COLO829 (cell line): Measurements from ENCODE around the gene FUT6.
A peak's percentile ranks its signal among the peaks of the same experiment; 100 is the strongest.

ENCODE experiments used
- DNase-seq: peaks from one replicate; pipeline ENCODE4 v3.0.0; 2012; ENCODE audit warnings: low spot score

FUT6 gene

DNA sequence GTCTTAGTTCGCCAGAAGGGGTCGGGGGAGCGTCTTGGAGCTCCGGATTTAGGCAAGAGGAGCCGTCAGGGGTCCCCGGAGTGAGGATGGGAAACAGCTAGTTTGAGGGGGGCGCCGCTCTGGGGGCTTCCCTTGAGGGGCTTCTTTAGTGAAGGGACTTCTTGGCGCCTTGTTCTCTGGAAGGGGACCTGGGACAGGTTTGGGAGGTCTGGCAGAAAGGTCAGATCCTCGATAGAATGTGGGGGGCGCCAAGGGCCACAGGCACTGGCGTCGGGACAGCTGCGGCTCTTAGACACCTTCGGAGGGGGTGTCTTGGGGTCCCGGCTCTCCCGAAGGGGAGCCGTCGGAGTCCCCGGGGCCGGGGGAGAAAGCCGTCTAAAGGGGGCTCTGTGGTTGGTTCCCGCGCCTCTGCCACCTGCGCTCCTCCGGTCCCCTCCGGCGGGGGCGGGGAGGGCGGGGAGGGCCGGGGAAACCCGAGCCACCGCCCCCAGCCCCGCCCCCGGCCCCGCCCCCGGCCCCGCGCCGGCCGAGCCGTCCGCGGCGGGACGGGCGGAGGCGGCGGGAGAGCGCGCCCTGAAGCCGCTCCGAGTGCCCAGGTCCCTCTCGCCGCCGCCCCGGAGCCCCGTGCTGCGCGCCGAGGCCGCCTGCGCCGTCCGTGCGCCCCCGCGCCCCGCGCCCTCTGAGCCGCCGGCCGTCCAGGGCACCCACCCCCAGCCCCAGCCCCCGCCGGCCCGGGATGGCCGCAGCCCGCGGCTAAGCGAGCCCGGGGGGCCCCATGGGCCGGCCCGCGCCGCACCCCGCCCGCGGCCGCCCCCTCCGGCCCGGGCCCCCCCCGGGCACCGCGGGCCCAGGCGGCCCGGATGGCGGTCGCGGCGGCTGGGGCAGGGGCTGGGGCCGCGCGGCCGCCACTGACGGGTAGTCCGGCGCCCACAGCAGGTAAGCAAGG lies 34.7 kb downstream of the FUT6 start, which contains the start of gene NRTN:
Gene NRTN (plus strand): TSS at position 552 of the 946 bp plus-strand sequence. CDS start 19,099 bp downstream, outside the sequence.
- DNase-seq: no peak

DNA sequence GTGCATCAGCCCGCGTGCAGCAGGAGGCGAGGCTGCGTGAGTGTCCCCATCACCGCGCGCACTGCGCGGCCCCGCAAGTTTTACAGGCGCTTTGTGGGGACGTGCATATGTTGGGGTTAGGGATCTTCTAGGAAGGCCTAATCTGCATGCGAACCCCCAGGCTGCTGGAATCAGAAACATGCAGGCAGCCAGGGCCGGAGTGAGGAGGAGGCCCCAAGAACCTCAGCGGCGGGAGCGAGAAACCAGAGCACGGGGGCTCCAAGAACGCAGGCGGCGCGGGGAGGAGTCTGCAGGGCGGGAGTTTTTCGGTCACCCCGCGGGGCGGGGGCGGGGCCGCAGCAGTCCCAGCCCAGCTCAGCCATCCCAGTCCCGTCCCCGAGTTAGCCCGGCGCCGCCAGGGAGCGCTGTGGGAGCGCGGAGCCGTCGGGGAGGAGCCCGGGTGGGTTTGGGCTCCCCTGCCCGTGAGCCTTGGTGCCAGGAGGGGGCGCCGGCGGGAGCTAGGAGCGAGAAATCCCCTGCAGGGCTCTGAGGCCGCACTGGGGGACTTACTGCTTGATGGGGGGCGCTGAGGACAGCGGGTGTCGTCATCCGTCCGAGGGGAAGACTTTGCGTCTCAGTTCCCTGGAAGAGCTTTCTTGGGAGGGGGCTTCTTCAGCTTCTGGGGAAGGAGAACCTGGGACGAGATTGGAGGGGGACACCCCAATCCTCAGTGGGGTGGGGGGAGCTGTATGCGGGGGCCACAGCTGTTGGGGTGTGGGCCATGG lies 35.6 kb downstream of the FUT6 start:
- peak; percentile 93 for DNase-seq

DNA sequence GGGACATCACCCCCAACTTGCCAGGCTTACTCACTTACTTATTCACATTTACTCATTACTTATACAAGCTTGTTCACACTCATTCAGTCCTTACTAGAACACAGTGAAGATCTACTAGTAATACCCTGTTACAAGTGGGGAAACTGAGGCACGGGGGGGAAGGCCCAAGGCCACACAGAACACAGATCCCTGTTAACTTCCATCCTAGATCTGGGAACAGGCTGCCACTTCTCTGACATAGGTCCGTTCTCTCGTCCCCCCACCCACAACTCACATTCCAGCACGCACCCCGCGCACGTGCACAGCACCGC lies 36.1 kb downstream of the FUT6 start:
- no peak for DNase-seq

DNA sequence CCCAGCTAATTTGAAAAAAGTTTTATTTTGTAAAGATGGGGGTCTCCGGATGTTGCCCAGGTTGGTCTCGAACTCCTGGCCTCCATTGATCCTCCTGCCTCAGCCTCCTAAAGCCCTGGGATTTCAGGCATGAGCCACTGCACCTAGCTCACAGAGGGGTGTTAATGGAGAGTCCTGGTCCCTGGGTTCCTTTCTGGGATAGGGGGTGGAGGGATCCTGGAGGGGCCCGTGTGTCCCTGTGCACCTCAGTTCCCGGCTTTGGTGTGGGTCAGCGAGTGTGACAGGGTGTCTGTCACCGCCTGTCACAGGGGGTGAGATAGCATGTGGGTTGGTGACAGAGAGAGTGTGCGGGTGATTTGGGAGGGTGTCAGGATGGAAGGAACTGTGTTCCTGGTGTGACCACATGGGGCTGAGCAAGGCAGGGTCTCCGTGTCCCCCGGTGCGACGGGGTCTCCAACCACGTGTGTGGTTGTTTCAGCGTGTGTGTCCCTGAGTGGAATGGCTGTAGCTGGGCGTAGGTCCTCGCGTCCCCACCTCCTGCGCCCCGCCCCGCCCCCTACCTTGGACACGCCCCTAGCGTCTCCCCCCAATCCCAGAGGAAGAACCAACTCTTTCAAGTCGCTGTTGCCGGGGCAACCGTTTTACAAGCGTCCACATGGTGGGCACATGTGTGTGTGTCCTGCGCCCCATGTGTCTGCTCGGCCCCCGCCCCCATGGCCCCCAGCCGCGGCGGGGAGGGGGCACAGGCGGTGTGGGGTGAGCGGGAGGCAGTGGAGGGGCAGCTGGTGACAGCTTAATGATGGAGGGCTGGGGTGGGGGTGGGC lies 37.5 kb downstream of the FUT6 start:
- DNase-seq: peak; percentile 53

DNA sequence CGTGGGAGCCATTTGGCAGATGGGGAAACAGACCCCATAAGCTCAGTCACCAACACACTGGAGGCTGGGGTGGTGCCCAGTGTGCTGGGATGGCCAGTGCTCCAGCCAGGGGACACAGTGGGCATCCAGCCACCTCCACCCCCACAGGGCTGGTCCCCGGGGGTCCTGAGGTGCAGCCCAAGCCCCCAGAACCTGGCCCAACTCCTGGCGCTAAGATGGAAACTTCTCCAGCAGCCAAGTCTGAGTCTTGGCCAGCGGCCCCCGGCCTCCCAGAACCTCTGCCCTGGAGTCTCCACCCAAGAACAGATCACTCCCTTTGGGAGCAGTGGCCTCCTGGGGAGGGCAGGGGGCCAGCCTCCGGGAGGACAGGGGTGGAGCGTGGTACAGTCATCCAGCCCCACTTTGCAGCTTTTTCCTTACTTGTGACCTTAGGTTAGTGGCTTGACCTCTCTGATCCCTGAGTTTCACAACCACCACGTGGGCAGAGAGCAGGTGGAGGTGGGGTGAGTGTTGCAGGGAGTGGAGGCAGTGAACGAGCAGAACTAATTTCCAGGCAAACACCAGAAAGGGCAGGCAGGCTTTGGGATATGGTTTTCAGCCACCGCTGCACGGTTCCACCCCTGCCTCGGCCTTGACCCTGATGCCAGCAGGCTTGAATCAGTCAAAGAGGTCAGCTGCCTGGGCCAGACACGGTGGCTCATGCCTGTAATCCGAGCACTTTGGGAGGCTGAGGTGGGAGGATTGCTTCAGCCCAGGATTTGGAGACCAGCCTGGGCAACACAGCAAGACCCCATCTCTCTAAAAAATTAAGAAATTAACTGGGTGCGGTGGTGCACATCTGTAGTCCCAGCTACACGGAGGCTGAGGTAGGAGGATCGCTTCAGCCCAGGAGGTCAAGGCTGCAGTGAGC lies 38.9 kb downstream of the FUT6 start:
- DNase-seq: no peak

DNA sequence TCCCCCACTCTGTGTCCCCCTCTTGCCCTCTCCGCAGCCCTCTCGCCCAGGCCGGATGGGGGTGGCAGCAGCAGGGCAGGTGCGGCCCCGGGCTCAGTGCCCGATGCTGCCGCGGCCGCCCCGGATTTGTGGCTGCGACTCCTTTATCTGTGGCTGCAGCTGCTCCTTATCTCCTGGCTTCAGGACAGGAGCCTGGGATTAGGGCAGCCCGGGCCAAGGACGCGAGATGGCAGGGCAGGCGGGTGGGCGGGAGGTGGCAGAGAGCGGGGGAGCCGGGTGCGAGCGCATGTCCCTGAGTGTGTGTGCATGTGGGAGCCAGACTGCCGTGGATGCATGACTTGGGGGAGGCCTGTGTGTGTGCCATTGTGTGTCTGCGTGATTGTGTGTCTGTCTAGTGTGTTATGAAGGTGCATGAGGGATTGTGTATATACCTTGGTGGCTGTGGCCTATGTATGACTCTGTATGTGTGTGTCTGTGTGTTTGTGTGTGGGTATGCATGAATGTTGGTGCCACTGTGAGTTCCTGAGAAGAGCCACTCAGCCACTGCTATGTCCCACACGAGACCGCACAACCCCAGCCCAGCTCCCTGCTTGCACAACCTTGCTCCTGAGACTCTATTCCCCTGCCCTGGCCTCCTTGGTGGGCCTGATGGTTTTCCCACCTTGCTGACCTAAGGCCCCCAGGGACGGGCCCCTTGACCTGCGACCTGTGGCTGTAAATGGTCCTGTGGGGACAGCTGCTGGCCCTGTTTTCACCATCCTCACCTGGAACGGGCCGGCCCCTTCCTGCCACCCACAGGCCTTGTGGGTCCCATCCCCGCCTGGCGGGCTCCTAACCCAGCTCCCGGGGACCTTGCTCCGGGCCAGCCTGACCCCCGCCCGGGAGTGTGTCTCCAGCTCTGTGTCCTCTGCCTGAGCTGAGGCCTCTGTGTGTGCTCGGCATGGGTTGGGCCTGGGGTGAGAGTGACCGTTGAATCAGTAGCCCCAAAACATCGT lies 40.0 kb downstream of the FUT6 start:
- DNase-seq: no peak

DNA sequence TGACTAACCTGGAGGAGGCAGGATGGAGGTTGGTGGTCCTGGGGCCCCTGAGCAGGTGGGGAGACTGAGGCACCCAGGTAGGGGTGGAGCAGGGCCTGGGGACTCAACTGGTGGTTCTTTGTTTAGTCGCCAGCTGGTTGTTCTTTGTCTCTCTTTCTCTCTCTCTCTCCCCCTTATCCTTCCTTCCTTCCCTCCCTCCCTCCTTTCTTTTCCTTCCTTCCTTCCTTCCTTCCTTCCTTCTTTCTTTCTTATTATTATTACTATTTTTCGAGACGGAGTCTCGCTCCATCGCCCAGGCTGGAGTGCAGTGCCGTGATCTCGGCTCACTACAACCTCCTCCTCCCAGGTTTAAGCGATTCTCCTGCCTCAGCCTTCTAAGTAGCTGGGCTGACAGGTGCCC lies 41.3 kb downstream of the FUT6 start:
- no peak for DNase-seq

DNA sequence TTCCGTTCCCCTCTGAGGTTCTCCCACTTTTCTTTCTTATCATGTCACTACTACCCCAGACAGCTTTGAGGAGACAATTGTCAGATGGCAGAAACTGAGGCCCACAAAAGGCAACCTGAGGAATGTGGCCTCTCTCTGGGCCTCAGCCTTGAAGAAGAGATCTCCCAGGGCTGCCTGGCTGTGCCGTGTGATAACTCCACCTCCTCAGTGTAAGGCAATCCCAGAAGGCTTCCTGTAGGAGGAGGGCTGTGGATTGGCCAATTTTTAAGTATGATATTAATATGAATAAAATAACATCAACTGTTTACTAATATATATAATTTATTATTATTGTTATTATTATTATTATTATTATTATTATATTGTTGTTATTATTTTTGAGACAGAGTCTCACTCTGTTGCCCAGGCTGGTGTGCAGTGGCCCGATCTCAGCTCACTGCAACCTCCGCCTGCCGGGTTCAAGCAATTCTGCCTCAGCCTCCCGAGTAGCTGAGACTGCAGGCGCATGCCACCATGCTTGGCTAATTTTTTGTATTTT lies 44.1 kb downstream of the FUT6 start:
- no peak for DNase-seq

DNA sequence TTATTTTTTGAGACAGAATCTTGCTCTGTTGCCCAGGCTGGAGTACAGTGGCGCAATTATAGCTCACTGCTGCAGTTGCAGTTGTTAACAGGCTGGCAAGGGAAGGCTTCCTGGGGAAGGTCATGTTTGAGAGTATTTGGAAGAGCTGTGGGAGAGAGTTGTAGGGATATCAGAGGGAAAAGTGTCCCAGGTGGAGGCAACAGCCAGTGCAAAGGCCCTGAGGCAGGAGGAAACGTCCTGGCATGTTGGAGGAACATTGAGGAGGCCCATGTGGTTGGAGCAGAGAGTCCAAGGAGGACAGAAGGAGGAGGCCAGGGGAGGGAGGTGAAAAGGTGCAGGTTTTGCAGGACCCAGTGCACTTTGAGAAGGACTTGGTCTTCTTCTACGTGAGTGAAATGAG lies 46.3 kb downstream of the FUT6 start:
- DNase-seq: no peak

DNA sequence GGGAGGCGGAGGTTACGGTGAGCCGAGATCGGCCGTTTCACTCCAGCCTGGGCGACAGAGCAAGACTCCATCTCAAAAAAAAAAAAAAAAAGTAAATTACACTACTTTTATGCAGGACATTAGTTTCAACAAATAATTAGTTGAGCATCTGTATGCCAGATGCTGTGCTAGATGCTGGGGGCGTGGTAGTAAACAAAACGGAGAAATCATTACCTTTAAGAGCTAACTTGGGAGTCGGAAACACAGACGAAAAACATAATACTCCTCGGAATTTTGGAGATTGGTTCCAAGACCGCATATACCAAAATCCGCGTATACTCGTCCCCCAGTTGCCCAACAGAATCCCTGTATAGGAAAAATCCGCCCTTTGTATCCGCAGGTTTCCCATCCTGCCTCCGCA lies 47.3 kb downstream of the FUT6 start:
- no peak for DNase-seq

DNA sequence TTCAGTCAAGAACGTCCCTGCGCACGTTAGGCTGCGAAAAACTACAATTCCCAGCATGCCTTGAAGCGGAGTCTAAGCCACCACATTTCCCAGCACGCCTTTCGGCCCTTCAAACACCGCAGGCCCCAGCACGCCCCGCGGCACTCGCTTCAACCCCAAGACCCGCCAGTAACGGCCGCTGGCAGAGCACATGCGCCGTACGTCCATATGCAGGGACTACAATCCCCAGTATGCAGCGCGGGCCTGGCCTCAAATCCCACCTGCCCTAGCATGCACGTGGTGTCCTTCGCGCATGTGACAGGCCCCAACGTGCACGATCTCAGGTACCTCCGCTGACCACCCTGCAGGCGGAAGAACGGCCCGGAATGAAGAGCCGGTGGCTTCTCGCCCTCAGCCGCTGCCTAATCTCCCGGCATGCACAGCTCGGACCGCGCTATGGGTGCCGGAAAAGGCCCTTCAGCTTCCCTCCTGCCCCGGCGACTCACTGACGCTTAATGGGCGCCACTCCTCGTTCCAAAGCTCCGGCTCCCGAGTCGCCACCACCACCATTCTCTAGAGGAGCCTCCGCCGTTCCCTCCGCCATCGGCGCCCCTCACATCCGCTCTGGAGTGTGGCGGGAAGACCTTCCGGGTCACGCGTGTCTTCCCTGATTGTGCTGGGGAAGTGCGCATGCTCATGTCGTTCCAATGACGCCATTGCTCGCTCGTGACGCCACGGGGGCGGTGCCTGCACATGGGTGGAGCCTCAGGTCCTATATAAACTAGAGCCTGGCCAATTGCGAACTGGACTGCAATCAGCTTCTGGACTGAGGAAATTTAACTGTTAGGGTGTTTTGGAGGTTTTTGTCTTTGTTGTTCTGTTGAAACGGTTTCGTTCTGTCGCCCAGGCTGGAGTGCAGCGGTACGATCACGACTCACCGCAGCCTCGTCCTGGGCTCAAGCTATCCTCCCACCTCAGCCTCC lies 48.7 kb downstream of the FUT6 start, which contains the start of gene DUS3L:
Gene DUS3L (minus strand): TSS at position 605 of the 962 bp plus-strand sequence. CDS start 22 bp downstream, at position 583.
- DNase-seq: peak; percentile 98

DNA sequence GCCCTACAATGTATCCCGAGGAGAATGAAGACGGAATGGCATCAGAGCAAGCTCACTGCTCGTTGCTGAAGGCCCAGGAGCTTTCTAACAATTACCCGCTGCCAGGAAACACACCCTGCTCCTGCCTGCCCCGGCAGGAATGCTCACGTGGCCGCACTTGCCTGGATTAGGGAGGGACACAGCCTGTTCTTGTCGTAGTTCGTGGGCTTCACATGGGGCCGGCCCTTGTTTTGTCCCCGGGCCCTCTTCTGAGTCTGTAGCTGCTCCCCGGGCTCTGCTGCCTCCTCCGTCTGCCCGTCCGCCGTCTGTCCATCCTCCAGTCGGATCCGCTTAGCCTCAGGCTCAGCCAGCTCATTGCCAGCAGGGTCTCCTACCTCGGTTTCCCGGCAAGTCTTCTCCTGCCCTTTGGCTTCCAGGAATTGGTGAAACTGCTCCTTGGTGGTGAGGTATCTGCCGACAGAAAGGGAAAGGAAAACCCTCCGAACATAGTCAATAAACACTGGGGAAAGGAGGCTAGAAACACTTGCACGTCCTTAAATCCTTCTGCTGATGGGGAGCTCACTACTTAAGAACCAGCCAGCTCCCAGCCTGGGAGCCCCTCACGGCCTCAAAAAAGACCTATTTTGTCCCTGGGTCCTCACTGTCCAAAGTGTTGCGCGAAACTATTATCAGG lies 49.5 kb downstream of the FUT6 start:
- no peak for DNase-seq

DNA sequence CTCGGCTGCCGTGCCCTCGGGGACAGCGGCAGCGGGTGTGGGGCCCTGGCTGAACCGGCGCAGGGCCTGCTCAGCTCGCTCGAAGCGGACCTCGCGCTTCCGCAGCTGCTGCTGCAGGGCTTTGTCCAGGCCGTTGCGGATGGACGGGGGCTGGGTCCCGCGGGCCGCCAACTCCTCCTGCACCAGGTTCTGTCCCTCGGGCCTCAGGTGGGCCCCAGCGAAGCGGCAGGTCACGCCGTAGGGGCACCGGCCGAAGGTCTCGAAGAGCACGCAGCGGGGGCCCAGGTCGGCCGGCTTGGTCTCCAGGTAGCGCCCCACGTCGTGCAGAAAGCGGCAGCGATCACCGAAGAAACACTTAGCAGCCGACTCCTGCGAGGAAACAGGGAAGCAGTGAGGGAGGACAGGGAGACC lies 50.1 kb downstream of the FUT6 start:
- no peak for DNase-seq

DNA sequence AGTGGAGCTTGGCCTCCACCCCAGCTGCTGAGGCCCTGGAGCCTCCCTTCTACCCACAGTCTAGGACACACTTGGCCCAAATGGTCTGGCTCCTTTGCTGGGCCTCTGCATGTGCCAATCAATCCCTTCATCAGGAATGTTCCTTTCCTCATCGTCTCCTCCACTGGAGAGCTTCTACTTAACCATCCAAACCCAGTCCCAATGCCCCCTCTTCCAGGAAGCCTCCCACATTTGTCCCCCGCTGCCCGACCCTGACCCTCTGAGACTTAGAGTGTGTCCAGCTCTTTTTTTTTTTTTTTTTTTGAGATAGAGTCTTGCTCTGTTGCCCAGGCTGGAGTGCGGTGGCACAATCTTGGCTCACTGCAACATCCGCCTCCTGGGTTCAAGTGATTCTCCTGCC lies 51.1 kb downstream of the FUT6 start:
- no peak for DNase-seq

DNA sequence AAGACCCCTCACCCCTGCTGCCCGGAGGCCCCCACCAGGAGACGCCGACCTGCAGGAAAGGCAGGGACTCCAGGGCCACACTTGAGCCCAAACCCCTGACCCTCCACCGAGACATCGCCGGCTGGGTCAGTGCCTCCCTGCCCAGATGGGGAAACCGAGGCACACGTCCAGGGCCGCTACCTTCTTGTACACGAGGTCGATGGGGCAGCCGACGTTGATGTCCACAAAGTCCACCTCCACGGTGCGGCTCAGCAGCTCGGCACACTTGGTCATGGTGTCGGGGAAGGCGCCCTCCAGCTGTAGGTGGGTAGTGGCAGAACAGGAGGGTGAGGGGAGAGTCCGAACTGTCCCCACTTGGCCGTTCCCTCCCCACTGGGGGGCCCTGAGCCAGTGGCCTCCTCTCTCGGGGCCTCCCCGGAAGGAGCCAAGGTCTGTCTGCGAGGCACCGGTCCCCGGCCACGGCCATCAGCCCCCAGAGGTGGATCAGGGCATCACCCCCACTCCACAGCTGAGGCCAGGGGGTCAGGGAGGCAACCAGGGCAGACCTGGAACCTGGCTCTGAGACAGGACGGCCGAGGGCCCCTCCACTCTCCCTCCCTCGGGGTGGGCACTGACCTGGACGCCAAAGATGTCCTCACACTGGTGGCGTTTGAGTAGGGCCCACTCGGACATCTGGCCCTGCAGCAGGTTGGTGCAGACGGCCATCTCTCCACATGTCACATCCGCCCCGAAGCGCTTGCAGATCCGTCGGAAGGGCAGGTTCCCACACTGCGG lies 51.9 kb downstream of the FUT6 start:
- no peak for DNase-seq

DNA sequence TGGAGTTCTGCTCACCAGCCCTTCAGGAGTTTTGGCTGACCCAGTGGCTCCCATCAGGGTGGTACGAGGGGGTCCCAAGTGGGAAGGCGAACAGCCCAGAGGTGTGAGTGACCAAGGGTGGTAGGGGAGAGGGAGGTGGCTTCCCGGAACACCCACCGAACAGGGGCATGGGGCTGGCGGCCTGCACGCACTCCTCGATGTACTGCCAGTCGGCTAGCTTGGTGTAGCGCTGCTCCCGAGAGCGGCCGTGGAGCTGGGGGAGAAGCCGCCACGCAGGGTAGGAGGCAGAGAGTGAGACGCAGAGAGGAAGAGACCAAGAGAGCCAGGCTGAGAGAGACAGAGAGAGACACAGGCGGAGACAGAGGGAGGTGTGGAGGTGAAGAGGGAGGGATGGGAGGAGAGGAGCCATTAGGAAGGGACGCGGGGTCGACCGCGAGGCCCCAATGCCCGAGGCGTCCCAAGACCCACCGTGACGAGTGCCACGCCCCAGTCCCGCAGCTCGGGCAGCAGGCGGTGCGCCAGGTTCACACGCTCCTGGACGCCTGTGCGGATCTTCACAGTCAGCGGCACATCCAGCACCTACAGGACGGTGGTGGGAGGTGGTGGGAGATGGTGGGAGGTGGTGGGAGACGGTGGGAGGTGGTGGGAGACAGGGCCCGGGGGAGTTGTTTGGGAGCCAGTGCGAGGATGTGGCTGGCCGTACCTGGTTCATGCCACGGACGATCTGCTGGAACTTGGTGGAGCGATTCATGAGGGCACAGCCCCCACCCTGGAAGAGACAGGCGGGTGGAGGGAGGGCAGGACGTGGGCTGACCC lies 52.7 kb downstream of the FUT6 start:
- no peak for DNase-seq
